Measurements from ENCODE around the gene ITGAL.
A peak's percentile ranks its signal among the peaks of the same experiment; 100 is the strongest.
"Not testable (repeated sequence)": the region's sequence is repeated elsewhere in the genome, so short reads cannot be mapped to it uniquely, and the experiment has no call there.

The ITGAL gene

GRCh38 chr16:30457743-30458560 lies 14.6 kb upstream of the ITGAL start:
- no peak for DNase-seq

- DNase-seq: peak; percentile 90
Observed at GRCh38 chr16:30458561-30459394, 13.8 kb upstream of the ITGAL start.

GRCh38 chr16:30459456-30459855 lies 13.1 kb upstream of the ITGAL start:
- no peak for DNase-seq

- DNase-seq: not testable (repeated sequence)
Observed at GRCh38 chr16:30461426-30461825, 11.1 kb upstream of the ITGAL start.

- no peak for DNase-seq
Observed at GRCh38 chr16:30464078-30464477, 8.5 kb upstream of the ITGAL start.

GRCh38 chr16:30470170-30470512 lies 2.4 kb upstream of the ITGAL start:
- DNase-seq: no peak

GRCh38 chr16:30470632-30470995 lies 1.9 kb upstream of the ITGAL start:
- no peak for DNase-seq

- DNase-seq: peak; percentile 58
Observed at GRCh38 chr16:30473231-30474073, 910 bp downstream of the ITGAL start.

GRCh38 chr16:30474074-30474452 lies 1.5 kb downstream of the ITGAL start:
- no peak for DNase-seq

GRCh38 chr16:30474684-30475083 lies 2.1 kb downstream of the ITGAL start:
- DNase-seq: no peak

GRCh38 chr16:30476991-30477390 lies 4.4 kb downstream of the ITGAL start:
- DNase-seq: no peak

GRCh38 chr16:30477773-30478172 lies 5.2 kb downstream of the ITGAL start:
- not testable (repeated sequence) for DNase-seq

GRCh38 chr16:30478766-30479478 lies 6.4 kb downstream of the ITGAL start:
- no peak for DNase-seq

- DNase-seq: no peak
Observed at GRCh38 chr16:30481381-30481780, 8.8 kb downstream of the ITGAL start.

- DNase-seq: no peak
Observed at GRCh38 chr16:30482366-30482765, 9.8 kb downstream of the ITGAL start.

- DNase-seq: no peak
Observed at GRCh38 chr16:30484887-30485286, 12.3 kb downstream of the ITGAL start.

GRCh38 chr16:30485818-30486436 lies 13.4 kb downstream of the ITGAL start:
- DNase-seq: no peak

- no peak for DNase-seq
Observed at GRCh38 chr16:30488764-30489605, 16.4 kb downstream of the ITGAL start.

- DNase-seq: no peak
Observed at GRCh38 chr16:30490210-30490609, 17.7 kb downstream of the ITGAL start.

- no peak for DNase-seq
Observed at GRCh38 chr16:30491229-30491628, 18.7 kb downstream of the ITGAL start.

GRCh38 chr16:30491744-30492308 lies 19.3 kb downstream of the ITGAL start:
- DNase-seq: no peak

Data from NK-92 treated with Interleukin-12 subunit alpha and Interleukin-12 subunit beta, amount 100 ng/mL, for 24 hours (cell line).